Fibroblast of the aortic adventitia (primary cell): Measurements from ENCODE around the gene MICAL3. TPM values are rescaled to one million over a fixed set of nuclear protein-coding genes. Genes with fewer than 3 reads are reported as not detected.
A peak's percentile ranks its signal among the peaks of the same experiment; 100 is the strongest.

Source experiments
- DNase-seq: peaks from one replicate; pipeline ENCODE4 v3.0.0-alpha.2; 2010; ENCODE audit warnings: low read depth
- H3K4me3 ChIP-seq: 2 replicates; pipeline ENCODE4 v1.5.1; 2011; ENCODE audit warnings: low read depth, mild to moderate bottlenecking, control low read depth, low read length, moderate library complexity
- CTCF ChIP-seq: IDR thresholded peaks from 2 replicates; pipeline ENCODE4 v1.5.1; 2011; ENCODE audit warnings: mild to moderate bottlenecking, low read length, control low read depth, inconsistent platforms; ENCODE audit not compliant: insufficient read depth
- total RNA-seq: library from RNA; depleted of rRNA; stranded (reverse); fragments of >200 nt; gene quantifications from 2 replicates; pipeline ENCODE4 v1.2.3, GENCODE V29; 2012; ENCODE audit warnings: low replicate concordance

Gene MICAL3
- total RNA-seq, 1 donor: 18.8 TPM

- H3K4me3 ChIP-seq: no peak overlapping the region
- no peak for DNase-seq
- TF ChIP-seq CTCF: no peak
Observed at GRCh38 chr22:17916226-17916889, 108.0 kb downstream of the MICAL3 start.

GRCh38 chr22:17915676-17916075 is 108.7 kb downstream of the MICAL3 start:
- TF ChIP-seq CTCF: no peak
- no peak overlapping the region for H3K4me3 ChIP-seq
- DNase-seq: no peak

GRCh38 chr22:17915188-17915587 is 109.2 kb downstream of the MICAL3 start:
- no peak for DNase-seq
- no peak for TF ChIP-seq CTCF
- H3K4me3 ChIP-seq: no peak overlapping the region

- DNase-seq: peak; percentile 42
- no peak for TF ChIP-seq CTCF
- no peak overlapping the region for H3K4me3 ChIP-seq
Observed at GRCh38 chr22:17914474-17914873, 109.9 kb downstream of the MICAL3 start.

- no peak for TF ChIP-seq CTCF
- DNase-seq: no peak
- no peak overlapping the region for H3K4me3 ChIP-seq
Observed at GRCh38 chr22:17913801-17914347, 110.5 kb downstream of the MICAL3 start.

GRCh38 chr22:17912945-17913721 is 111.2 kb downstream of the MICAL3 start:
- no peak for TF ChIP-seq CTCF
- DNase-seq: no peak

More at GRCh38 chr22:17912945-17913721, 111.2 kb downstream of the MICAL3 start:
- H3K4me3 ChIP-seq: no peak overlapping the region
